Lung (tissue), 12 donors: ENCODE measurements around the gene ESRRB. TPM values are rescaled to one million over a fixed set of nuclear protein-coding genes. Genes with fewer than 3 reads are reported as not detected.

Source experiments
- ATAC-seq: fragments of 200-7000 bp; cut with Tn5 transposase; one replicate; pipeline ENCODE4 v1.9.1; 2020; ENCODE audit warnings: moderate number of reproducible peaks; ENCODE audit not compliant: insufficient read depth, low FRiP score
- DNase-seq, 3 donors: peaks; one replicate each; pipeline ENCODE4 v3.0.0-alpha.2; 2013 to 2017
- H3K27ac ChIP-seq, 2 donors: one replicate each; pipeline ENCODE4 v1.5.1; 2013; ENCODE audit warnings: mild to moderate bottlenecking in 2 of 2, moderate library complexity in 2 of 2, control low read depth in 1 of 2, inconsistent platforms in 1 of 2, low read depth in 1 of 2, low read length in 1 of 2
- H3K27me3 ChIP-seq, 3 donors: one replicate each; pipeline ENCODE4 v1.5.1; 2013; ENCODE audit warnings: low read length in 2 of 3; ENCODE audit not compliant: control insufficient read depth in 3 of 3, insufficient read depth in 3 of 3
- H3K36me3 ChIP-seq, 4 donors: one replicate each; pipeline ENCODE4 v1.5.1; 2013; ENCODE audit warnings: low read length in 4 of 4, mild to moderate bottlenecking in 1 of 4, moderate library complexity in 1 of 4; ENCODE audit not compliant: control insufficient read depth in 4 of 4, insufficient read depth in 4 of 4
- H3K4me1 ChIP-seq, 5 donors: one replicate each; pipeline ENCODE4 v1.5.1; 2013; ENCODE audit warnings: low read length in 5 of 5, mild to moderate bottlenecking in 2 of 5, moderate library complexity in 1 of 5; ENCODE audit not compliant: control insufficient read depth in 5 of 5, insufficient read depth in 5 of 5
- H3K4me3 ChIP-seq: one replicate; pipeline ENCODE4 v1.5.1; 2013; ENCODE audit warnings: mild to moderate bottlenecking, control low read depth, moderate library complexity
- H3K9ac ChIP-seq, 2 donors: one replicate each; pipeline ENCODE4 v1.5.1; 2013; ENCODE audit warnings: low read length in 2 of 2, control low read depth in 1 of 2; ENCODE audit not compliant: insufficient read depth in 1 of 2
- H3K9me3 ChIP-seq, 4 donors: one replicate each; pipeline ENCODE4 v1.5.1; 2013; ENCODE audit warnings: low read length in 3 of 4, mild to moderate bottlenecking in 1 of 4, moderate library complexity in 1 of 4; ENCODE audit not compliant: control insufficient read depth in 4 of 4, insufficient read depth in 3 of 4
- WGBS, 2 donors: extraction: QIAGEN DNeasy Blood & Tissue Kit; methylation state at CpG; one replicate each; pipeline ENCODE4 v1.1.7; 2013; 5-methylcytosine and 5-hydroxymethylcytosine counted together
- polyA plus RNA-seq, 2 donors: library from polyadenylated mRNA; stranded (reverse); fragments of 200-250 nt; gene quantifications; one replicate each; pipeline ENCODE4 v1.2.1, GENCODE V29; 2013
- total RNA-seq, 2 donors: library from RNA; depleted of rRNA in 1 of 2; stranded (reverse); fragments of >200 nt in 1 of 2; gene quantifications; one replicate each; pipeline ENCODE4 v1.2.1, GENCODE V29; 2014 to 2021
- TF ChIP-seq, protein P1 (sequence below): IDR thresholded peaks from 2 replicates; pipeline ENCODE4 v1.5.1; 2012; ENCODE audit warnings: mild to moderate bottlenecking; ENCODE audit errors: control extremely low read depth, extremely low read depth
- donor health status: control.
- donor health status: control.
- donor health status: Bipolar disorder and iron deficiency.
- donor health status: healthy.
- donor health status: DM: yes; HTN: yes; CAD: no.

The ESRRB gene
- total and polyA plus RNA-seq, 4 donors, result 0.02 to 0.26 (median 0.18) TPM

DNA sequence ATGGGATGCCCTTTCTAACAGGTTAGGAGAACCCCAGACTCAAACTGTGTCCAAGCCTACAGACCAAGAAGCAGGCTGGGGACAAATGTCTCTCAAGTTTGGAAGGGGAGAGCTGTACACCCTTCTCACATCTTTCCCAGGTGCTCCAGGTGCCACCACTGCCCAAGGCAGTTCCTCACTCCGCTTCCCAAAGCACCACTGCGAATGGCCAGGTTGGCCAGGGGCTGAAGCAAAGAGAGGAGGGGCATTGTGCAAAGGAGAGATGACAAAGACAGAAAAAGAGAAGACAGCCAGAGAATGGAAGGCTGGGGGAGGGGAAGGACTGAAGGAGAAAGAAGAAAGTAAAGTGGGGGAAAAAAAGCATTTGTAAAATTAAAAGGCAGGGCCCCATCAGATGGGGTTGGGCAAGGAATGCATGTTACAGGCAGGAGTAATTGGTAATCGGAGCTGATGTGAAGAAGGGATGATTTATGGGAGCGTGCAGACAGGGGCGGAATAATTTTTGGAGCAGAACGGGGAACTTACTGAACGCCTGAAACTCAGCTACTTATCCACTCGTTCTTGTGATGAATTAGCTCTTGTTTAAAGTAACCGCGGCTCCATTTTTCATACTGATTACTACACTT lies 165.8 kb downstream of the ESRRB start:
- no peak overlapping the region for H3K27ac ChIP-seq
- H3K36me3 ChIP-seq, result no peaks in the 10 kb centered on the region
- H3K27me3 ChIP-seq, result no peaks in the 10 kb centered on the region
- ATAC-seq (no peak), DNase-seq (peak in 2 of 3 donors; percentile 2 to 13)
- 34 to 42% methylated on average over 10 of the region's 10 CpGs for WGBS, 2 donors
- H3K9me3 ChIP-seq, result peaks cover 0 to 2% (median 0%) of the 10 kb centered on the region in 4 donors
- TF ChIP-seq, protein P1, sequence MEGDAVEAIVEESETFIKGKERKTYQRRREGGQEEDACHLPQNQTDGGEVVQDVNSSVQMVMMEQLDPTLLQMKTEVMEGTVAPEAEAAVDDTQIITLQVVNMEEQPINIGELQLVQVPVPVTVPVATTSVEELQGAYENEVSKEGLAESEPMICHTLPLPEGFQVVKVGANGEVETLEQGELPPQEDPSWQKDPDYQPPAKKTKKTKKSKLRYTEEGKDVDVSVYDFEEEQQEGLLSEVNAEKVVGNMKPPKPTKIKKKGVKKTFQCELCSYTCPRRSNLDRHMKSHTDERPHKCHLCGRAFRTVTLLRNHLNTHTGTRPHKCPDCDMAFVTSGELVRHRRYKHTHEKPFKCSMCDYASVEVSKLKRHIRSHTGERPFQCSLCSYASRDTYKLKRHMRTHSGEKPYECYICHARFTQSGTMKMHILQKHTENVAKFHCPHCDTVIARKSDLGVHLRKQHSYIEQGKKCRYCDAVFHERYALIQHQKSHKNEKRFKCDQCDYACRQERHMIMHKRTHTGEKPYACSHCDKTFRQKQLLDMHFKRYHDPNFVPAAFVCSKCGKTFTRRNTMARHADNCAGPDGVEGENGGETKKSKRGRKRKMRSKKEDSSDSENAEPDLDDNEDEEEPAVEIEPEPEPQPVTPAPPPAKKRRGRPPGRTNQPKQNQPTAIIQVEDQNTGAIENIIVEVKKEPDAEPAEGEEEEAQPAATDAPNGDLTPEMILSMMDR, result no peak
- H3K9ac ChIP-seq, result no peak overlapping the region
- peaks cover 0 to 12% (median 0%) of the 10 kb centered on the region in 5 donors for H3K4me1 ChIP-seq
- no peak overlapping the region for H3K4me3 ChIP-seq

DNA sequence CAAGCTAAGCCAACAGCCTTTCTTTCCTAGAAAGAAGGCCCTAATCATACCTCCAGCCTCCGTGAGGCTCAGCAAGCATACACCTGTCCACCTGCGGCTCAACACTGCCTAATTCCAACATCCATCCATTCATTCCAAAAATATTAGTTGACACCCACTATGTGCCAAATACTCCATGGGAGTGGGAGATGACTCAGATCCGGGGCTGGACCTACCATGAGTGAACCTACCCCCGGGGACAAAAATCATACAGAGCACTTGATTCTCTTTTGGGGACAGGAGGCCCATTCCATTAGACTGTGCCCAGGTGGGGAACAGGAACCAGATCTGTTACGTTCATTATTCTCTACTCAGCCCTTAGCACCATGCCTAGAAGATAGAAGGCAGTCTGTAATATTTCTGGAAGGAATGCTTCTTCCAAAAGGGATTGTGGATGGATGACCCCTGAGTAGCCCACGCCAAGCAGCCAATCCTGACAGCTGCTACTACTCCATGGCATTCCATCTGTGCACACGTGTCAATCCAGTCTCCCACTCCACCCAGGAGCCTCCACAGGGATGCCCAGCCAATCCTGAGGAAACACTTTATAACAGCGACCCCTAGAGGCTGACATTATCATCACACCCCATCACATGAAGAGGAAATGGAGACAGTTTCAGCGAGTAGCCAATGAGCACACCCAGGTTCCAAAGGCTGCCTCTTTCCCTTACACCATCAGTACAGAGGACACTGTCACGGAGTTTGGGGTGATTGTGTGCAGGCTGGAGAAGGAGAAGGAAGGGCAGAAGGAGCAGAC lies 170.7 kb downstream of the ESRRB start:
- Histone ChIP-seq H3K27ac (no peak overlapping the region), H3K9me3 (peaks cover 0 to 2% (median 0%) of the 10 kb centered on the region in 4 donors), H3K4me3 (no peak overlapping the region), H3K27me3 (no peaks in the 10 kb centered on the region), H3K9ac (no peak overlapping the region), H3K36me3 (no peaks in the 10 kb centered on the region), H3K4me1 (peaks cover 0 to 4% (median 0%) of the 10 kb centered on the region in 5 donors)
- TF ChIP-seq, protein P1, result no peak
- 58 to 63% methylated on average over 10 of the region's 10 CpGs for WGBS, 2 donors
- DNase-seq (peak; percentile 36 to 53 (median 50)), ATAC-seq (no peak)

DNA sequence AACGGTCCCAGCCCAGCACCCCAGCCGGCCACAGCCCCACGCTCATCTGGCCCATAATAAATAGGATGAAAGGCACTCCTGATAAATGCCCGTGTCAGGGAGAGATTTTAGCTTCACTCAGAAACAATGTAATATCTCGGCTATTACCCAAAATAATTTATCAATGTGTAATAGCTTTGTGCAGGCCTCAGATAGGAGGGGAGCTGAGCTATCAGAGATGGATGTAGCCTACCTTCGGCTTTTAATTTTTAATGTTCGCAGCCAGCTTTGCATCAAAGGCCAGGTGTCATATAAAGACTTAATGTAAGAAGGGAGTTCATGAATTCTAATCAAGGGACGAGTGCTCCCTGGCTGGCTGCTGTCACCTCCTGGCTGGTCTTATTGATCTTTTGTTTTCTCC lies 171.9 kb downstream of the ESRRB start:
- 88 to 89% methylated on average over 8 of the region's 8 CpGs for WGBS, 2 donors
- H3K9ac ChIP-seq, result no peak overlapping the region
- ATAC-seq, result no peak
- no peak for DNase-seq
- no peaks in the 10 kb centered on the region for H3K27me3 ChIP-seq
- H3K27ac ChIP-seq, result no peak overlapping the region
- H3K4me3 ChIP-seq, result no peak overlapping the region
- TF ChIP-seq, protein P1, result no peak
- H3K36me3 ChIP-seq, result no peaks in the 10 kb centered on the region
- H3K4me1 ChIP-seq, result peaks cover 0 to 4% (median 0%) of the 10 kb centered on the region in 5 donors
- peaks cover 0 to 2% (median 0%) of the 10 kb centered on the region in 4 donors for H3K9me3 ChIP-seq
